ENCODE measurements around the gene FOCAD.

FOCAD gene

DNA sequence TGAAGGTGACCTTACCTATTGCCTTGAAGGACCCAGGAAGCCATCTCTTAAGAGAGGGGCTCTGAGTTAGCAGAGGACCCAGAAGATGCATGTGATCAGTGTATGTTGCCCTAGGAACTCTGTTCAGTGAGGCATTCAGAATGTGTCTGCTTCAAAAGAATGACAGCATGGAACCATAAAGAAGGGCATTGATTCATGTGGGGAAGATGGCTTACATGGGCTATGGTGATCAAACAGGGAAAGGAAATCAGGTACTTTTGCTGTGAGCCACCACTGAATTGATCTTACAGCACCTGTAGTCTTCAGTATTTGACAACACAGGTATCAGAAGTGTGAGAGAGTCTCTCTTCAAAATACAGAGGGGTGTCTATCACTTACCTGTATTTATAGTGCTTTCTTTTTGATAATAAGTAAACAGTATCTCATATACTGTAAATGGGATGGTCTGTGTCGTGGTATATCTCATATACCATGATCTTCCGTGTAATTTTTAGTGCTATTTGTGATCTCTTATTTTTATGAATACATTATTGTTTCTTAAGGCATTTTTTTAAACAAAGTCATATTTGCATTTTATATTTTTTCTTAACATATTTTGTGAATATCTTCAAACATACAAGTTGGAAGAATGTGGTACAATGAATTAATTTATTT, 57.0 kb downstream of the FOCAD start:
- FAIRE-seq (peak; percentile 61), DNase-seq (ENCODE audit: insufficient read length) (no peak)
- TF ChIP-seq POLR2AphosphoS5 (IDR thresholded peaks at IDR 0.05; ENCODE audit: low read depth, low read length) (no peak), POLR2A (IDR thresholded peaks at IDR 0.05; ENCODE audit: low read depth, low read length) (no peak), TAF1 (IDR thresholded peaks at IDR 0.05; ENCODE audit: borderline replicate concordance, low read depth, low read length) (no peak)

DNA sequence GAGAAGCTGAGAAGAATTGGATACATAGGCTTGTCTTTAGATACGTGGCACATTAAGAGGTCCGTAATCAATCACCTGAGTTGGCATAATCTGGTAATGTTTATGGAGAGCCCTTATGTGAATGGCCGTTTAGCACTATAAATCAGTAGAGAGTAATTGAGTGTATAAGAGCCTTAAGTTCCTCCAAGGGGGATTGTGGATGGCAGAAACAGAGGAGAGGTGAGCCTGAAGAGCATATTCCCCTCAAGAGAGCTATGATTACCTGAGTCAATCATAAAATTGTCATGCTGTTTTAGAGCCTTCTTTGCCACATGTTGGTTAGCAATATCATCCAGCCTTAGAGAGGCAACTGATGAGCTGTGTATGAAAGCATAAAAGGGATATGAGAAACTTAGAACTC, 58.8 kb downstream of the FOCAD start:
- FAIRE-seq (no peak), DNase-seq (ENCODE audit: insufficient read length) (no peak)
- TF ChIP-seq POLR2A (IDR thresholded peaks at IDR 0.05; ENCODE audit: low read depth, low read length) = no peak
- TF ChIP-seq TAF1 (IDR thresholded peaks at IDR 0.05; ENCODE audit: borderline replicate concordance, low read depth, low read length) = no peak
- TF ChIP-seq POLR2AphosphoS5 (IDR thresholded peaks at IDR 0.05; ENCODE audit: low read depth, low read length) = no peak

DNA sequence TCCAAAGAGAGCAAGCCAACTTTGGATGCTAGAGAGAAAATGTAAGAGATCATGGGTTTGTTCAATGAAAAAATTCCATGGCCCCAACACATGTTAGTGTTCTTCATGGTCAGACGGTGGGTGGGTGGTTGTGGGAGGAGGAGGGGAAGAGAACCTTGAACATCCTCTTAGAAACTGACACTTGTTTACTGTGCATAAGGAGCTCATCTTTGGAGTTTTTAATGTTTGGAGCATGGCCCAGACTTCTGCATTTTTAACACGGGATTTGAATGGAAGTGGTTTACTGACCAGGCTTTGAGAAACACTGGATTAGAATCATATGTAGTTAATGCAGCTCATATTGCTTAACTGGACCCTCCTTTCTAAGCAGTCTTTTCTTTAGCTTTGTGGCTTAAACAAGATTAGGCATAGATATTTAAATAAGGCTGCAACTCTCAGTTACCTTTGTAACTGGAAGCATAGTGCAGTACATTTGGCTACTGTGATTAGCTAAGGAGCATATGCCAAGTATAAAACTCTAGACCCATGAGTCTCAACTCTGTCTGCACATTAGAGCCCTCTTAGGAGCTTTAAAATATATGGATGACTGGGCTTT, 60.1 kb downstream of the FOCAD start:
- TF ChIP-seq POLR2AphosphoS5 (IDR thresholded peaks at IDR 0.05; ENCODE audit: low read depth, low read length) (no peak), POLR2A (IDR thresholded peaks at IDR 0.05; ENCODE audit: low read depth, low read length) (no peak), TAF1 (IDR thresholded peaks at IDR 0.05; ENCODE audit: borderline replicate concordance, low read depth, low read length) (no peak)
- FAIRE-seq = no peak
- DNase-seq (ENCODE audit: insufficient read length) = no peak

DNA sequence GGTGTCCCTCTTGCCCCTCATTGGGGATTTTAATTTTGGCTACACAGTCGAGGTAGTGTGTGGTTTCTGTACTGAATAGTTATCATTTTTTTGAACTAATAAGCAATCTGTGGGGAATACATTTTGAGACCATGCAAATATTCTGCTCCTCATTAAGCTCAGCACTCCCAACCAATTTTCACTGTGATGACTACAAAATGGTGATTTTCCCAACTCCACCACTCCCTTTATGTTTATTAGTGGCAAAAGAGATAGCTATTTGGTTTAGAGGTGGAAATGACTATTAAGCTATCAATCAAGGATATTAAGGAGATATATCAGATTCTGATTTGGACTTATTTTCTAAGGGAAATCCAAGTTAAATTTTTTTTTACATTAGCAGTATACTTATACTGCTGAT, 62.9 kb downstream of the FOCAD start:
- FAIRE-seq (no peak), DNase-seq (ENCODE audit: insufficient read length) (no peak)
- no peak for TF ChIP-seq POLR2AphosphoS5 (IDR thresholded peaks at IDR 0.05; ENCODE audit: low read depth, low read length)
- no peak for TF ChIP-seq POLR2A (IDR thresholded peaks at IDR 0.05; ENCODE audit: low read depth, low read length)
- TF ChIP-seq TAF1 (IDR thresholded peaks at IDR 0.05; ENCODE audit: borderline replicate concordance, low read depth, low read length) = no peak

DNA sequence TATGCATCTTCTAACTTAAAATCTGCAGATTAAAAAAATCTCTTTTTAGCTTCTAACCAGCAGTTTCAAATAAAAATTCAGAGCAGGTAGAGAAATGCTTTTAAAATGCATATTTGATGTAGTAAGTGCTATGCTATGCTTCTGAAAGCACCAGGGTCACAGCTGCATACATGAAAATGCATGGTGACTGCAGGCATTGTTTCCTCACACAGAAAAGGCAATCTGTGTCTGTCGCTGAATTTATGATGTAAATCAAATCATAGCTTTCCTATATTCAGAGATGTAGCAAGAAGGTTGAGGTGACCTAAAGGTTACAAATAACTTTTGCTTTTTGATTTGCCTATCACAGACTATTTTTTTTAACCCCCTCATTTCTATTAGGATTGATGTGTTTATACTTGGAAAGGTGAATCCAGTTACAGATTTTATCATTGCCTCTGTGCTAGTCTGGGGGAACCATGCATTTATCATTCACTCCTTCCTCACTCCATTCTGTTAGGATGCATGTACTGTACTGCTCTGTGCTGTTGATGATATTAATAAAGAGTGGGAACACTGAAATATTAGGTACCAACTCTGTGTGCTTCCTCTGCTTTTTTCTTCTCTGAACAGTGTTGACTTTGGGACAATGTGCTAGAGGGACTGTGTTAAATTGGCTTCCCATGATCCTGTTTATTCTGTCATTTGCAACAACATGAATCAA, 65.6 kb downstream of the FOCAD start:
- DNase-seq (ENCODE audit: insufficient read length) (no peak), FAIRE-seq (no peak)
- TF ChIP-seq POLR2AphosphoS5 (IDR thresholded peaks at IDR 0.05; ENCODE audit: low read depth, low read length) (no peak), POLR2A (IDR thresholded peaks at IDR 0.05; ENCODE audit: low read depth, low read length) (no peak), TAF1 (IDR thresholded peaks at IDR 0.05; ENCODE audit: borderline replicate concordance, low read depth, low read length) (no peak)

DNA sequence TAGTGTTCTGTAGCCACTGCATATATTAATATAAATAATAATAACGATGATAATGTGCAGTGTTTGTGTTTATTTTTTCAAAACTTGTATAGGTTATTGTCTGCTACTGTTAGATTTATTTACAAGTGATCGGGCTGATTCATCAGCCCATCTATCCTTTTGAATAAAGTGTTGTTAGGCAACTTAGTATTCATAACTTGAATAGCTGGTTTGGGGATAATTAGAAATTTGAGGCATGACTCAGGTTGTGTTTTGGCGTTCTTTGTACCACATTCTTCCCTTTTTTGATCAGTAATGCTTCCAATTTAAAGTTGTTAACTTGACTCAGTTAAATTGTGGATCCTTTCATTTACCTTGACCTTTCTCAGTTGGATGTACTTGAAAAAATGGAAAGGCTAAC, 69.7 kb downstream of the FOCAD start:
- DNase-seq (ENCODE audit: insufficient read length) (no peak), FAIRE-seq (no peak)
- no peak for TF ChIP-seq POLR2AphosphoS5 (IDR thresholded peaks at IDR 0.05; ENCODE audit: low read depth, low read length)
- no peak for TF ChIP-seq POLR2A (IDR thresholded peaks at IDR 0.05; ENCODE audit: low read depth, low read length)
- TF ChIP-seq TAF1 (IDR thresholded peaks at IDR 0.05; ENCODE audit: borderline replicate concordance, low read depth, low read length) = no peak

DNA sequence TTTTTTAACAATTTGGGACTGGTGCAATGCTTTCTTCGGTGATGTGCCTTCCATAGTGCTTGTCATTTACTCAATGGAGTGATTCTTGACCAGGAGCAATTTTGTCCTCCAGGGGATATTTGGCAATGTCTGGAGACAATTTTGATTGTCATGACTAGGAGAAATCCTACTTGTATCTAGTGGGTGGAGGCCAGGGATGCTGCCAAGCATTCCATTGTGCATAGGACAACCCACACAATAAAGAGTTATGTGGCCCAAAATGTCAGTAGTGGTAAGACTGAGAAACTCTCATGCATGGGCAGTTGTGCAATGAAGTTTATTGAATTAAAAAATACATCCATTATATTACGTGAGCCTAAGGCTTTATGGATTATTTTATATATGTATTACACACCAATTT, 70.5 kb downstream of the FOCAD start:
- TF ChIP-seq TAF1 (IDR thresholded peaks at IDR 0.05; ENCODE audit: borderline replicate concordance, low read depth, low read length) (no peak), POLR2A (IDR thresholded peaks at IDR 0.05; ENCODE audit: low read depth, low read length) (no peak), POLR2AphosphoS5 (IDR thresholded peaks at IDR 0.05; ENCODE audit: low read depth, low read length) (no peak)
- DNase-seq (ENCODE audit: insufficient read length) (no peak), FAIRE-seq (no peak)

DNA sequence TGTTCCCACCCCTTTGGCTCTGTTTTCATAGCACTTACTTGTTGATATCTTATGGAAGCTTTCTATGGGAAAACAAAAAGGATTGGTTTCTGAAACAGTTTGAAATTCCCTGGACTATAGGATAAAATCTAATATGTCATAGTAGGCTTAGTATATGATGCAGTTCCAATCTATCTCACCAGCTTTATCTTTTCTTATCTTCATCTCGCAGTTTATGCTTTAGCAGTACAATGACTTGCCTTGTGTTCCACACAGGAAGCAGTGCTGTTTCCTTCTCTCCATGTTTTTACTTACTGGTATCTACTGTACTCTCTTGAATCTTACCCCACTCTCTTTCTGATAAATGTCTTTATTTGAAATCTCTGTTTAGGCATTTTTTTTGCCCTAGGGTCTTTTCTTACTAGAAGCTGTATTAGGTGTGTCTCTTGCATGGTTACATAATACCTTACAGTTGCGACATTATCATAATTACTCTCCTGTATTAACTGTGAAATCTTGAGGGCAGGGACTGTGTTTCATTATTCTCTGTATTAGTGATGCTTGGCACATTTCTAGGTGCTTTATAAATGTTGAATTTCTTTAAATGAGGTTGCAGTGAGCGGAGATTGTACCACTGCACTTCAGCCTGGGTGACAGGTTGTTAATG, 76.3 kb downstream of the FOCAD start:
- no peak for DNase-seq (ENCODE audit: insufficient read length)
- no peak for FAIRE-seq
- no peak for TF ChIP-seq POLR2AphosphoS5 (IDR thresholded peaks at IDR 0.05; ENCODE audit: low read depth, low read length)
- TF ChIP-seq TAF1 (IDR thresholded peaks at IDR 0.05; ENCODE audit: borderline replicate concordance, low read depth, low read length) = no peak
- no peak for TF ChIP-seq POLR2A (IDR thresholded peaks at IDR 0.05; ENCODE audit: low read depth, low read length)

DNA sequence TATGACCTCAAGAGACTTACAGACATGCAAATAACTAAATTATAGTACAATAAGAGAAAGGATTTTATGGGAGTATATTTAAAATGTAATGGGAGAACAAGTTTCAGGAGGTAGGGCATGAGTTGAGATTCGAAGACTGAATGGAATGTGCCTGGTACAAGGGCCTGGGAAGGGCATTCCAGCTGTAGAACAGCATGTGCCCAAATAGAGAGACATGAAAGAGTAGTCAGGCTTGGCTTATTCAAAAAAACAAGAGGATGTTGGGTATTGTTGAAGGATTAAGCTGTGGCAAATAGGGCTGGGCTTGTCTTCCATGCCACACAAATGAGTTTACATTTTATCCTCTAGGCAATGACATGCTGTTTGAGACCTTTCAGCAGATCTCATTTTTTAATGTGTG, 86.9 kb downstream of the FOCAD start:
- FAIRE-seq (no peak), DNase-seq (ENCODE audit: insufficient read length) (no peak)
- no peak for TF ChIP-seq POLR2AphosphoS5 (IDR thresholded peaks at IDR 0.05; ENCODE audit: low read depth, low read length)

DNA sequence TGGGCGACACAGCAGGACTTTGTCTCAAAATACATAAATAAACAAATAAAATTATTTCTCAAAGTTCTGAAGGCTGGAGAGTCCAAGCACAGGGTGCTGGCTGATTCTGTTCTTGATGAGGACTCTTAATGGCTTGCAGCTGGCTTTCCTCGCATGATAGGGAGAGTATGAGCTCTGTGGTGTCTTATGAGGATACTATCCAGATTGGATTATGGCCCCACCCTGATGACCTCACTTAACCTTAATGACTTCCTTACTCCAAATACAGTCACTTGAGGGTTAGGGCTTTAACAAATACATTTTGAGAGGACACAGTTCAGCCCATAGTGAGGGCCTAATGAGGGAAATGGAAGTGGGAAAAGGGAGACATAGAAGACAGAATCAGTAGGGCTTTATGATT, 87.7 kb downstream of the FOCAD start:
- no peak for FAIRE-seq
- TF ChIP-seq TAF1 (IDR thresholded peaks at IDR 0.05; ENCODE audit: borderline replicate concordance, low read depth, low read length) (no peak), POLR2A (IDR thresholded peaks at IDR 0.05; ENCODE audit: low read depth, low read length) (no peak), POLR2AphosphoS5 (IDR thresholded peaks at IDR 0.05; ENCODE audit: low read depth, low read length) (no peak)
- no peak for DNase-seq (ENCODE audit: insufficient read length)

DNA sequence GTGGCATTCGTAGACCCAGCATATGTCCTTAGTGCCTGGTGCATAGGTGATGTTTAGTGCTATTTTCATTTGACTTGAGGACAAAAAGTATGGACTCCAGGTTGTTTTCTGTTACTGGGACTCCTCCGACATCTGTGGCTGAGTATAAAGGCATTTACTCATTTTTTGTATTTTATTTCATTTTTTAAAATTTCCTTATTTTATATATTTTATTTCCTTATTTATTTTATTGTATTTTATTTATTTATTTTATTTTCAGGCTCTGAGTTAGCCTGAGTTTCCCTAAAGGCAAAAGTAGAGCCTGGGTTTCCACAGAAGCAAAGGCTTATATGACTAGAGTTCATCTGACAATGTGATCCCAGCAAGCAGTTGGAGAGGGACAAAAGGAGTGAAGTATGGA, 91.6 kb downstream of the FOCAD start:
- no peak for TF ChIP-seq POLR2A (IDR thresholded peaks at IDR 0.05; ENCODE audit: low read depth, low read length)
- TF ChIP-seq POLR2AphosphoS5 (IDR thresholded peaks at IDR 0.05; ENCODE audit: low read depth, low read length) = no peak
- TF ChIP-seq TAF1 (IDR thresholded peaks at IDR 0.05; ENCODE audit: borderline replicate concordance, low read depth, low read length) = no peak
- no peak for DNase-seq (ENCODE audit: insufficient read length)
- FAIRE-seq = no peak

DNA sequence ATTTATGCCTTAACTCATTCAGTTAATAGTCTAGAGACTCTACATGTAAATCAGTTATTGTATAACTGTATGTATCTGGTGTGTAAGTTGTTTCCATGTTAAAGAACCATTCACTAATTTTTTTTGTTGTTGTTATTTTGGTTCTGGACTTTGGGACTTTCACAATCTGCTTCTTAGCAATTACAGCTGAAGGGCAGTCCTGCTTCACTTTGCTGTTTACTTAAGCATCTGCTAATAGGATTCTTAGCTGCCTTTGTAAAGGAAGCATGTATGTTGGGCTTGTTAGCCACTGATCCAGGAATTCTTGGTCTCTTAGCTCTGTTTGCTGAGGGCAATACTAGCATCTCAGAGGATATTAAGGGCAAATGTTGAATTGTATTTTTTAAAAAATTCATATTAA, 97.0 kb downstream of the FOCAD start:
- FAIRE-seq (no peak), DNase-seq (ENCODE audit: insufficient read length) (no peak)
- TF ChIP-seq POLR2AphosphoS5 (IDR thresholded peaks at IDR 0.05; ENCODE audit: low read depth, low read length) (no peak), POLR2A (IDR thresholded peaks at IDR 0.05; ENCODE audit: low read depth, low read length) (no peak), TAF1 (IDR thresholded peaks at IDR 0.05; ENCODE audit: borderline replicate concordance, low read depth, low read length) (no peak)
